ENCODE data around the gene NTM.

The NTM gene

DNA sequence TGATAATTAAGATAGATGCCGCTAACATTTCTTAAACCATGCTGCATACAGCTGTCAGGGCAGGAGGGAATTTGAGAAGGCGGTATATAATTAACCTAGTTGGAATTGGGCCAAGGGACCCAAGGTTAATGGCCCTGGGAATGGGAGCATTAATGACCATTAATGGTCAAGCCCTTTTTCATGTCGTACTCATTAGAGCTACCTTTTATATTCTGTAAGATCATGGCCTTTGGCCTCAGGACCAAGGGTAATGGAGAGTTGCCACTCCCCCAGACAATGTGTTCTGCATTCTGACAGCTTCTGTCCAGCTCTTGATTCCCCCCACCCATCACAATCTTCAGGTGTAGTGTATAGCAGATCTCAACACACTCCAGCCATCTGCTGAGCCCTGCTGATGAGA, 111.6 kb downstream of the NTM start:
- no peak for DNase-seq (ENCODE audit: low read depth)
- TF ChIP-seq CTCF (IDR thresholded peaks at IDR 0.05; ENCODE audit: insufficient read depth, low read depth, low read length, missing control alignments) = no peak
- H3K4me3 ChIP-seq (ENCODE audit: low read depth, low read length) = no peak overlapping the region

DNA sequence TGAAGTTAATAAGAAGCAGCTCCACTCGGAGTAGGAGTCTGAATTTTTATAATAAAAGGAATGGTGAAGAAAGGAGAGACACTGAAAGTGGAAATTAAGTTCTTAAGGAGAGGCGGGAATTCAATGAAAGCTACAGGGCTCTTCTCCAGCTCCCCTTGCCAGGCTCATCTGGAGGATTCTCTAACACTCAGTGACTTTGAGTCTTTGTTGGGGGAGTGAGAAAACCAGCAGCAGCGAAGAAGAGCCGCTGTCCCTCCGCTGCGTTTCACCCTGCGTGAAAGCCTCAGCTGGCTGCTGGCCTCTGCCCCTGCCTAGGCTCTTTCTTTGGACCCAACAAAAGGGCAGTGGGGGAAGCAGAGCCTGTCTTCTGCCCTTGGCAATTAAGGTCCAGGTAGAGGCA, 113.0 kb downstream of the NTM start:
- no peak overlapping the region for H3K4me3 ChIP-seq (ENCODE audit: low read depth, low read length)
- no peak for DNase-seq (ENCODE audit: low read depth)
- no peak for TF ChIP-seq CTCF (IDR thresholded peaks at IDR 0.05; ENCODE audit: insufficient read depth, low read depth, low read length, missing control alignments)

DNA sequence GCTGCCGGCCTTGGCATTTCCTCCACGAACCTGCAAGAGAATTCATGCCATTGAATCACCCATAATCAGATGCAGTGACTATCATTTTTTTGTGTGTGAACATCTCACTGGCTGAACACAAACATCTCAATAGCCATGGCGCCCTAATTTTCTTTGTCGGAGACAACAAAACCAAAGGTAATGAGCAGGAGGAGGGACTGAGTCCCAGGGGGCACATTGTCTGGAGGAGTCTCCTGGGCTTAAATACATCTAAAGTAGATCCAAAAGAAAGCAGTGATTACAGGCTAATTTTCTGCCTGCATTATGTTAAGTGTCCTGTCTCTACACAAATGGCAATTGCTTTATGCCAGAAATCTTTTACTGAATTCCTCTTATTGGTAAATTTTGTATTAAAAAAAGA, 113.5 kb downstream of the NTM start:
- DNase-seq (ENCODE audit: low read depth) = no peak
- TF ChIP-seq CTCF (IDR thresholded peaks at IDR 0.05; ENCODE audit: insufficient read depth, low read depth, low read length, missing control alignments) = no peak
- H3K4me3 ChIP-seq (ENCODE audit: low read depth, low read length) = no peak overlapping the region

- DNase-seq (ENCODE audit: low read depth) = no peak
- H3K4me3 ChIP-seq (ENCODE audit: low read depth, low read length) = no peak overlapping the region
- no peak for TF ChIP-seq CTCF (IDR thresholded peaks at IDR 0.05; ENCODE audit: insufficient read depth, low read depth, low read length, missing control alignments)
Measured at GRCh38 chr11:131486100-131486499, 115.7 kb downstream of the NTM start.

DNA sequence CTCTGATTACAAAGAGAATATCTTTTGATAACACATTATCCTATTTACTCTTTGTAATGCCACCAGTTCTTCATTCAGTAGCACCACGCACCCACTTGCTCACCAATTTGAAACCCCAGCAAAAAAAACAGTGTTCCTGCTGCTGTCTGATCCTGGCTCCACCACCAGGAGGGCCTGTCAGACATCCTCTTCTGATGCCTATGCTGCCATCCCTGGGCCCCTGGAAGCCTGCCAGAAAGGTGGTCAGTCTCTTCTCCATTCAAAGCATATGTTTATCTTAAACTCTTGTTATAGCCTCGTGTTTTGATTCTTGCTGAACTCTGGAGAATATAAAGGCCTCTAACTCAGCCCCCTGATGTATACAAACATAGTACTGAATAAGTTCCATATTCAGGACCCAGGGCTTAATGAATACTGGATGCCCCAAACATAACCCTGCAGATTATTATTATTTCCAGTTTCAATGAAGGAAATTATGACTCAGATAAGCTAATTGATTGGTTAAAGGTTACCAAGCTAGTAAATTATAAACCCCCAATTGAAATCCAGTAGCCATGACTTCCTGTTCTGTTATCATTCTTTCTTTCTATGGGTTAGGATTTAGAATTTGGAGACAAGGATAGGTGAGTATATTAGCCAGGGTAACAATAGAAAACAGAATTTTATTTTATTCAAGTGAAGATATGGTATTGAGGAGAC, 116.7 kb downstream of the NTM start:
- no peak overlapping the region for H3K4me3 ChIP-seq (ENCODE audit: low read depth, low read length)
- no peak for TF ChIP-seq CTCF (IDR thresholded peaks at IDR 0.05; ENCODE audit: insufficient read depth, low read depth, low read length, missing control alignments)
- no peak for DNase-seq (ENCODE audit: low read depth)

DNA sequence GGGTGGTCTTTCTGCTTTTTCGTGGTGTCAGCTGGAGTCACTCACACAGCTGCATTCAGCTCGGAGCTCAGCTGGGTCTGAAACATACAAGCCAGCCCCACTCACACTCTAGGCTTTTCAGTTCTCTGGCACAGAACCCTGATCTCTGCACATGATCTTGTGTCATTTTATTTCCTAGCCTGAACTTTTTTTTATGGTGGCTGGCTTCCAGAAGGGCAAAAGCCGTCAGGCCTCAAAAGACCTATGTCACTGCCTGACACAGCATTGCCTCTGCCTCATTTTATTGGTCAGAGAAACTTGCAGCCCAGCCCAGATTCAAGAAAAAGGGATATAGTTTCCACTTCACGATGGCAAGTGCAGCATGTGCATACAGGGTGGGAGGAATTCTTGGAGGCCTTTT, 117.8 kb downstream of the NTM start:
- H3K4me3 ChIP-seq (ENCODE audit: low read depth, low read length) = no peak overlapping the region
- no peak for TF ChIP-seq CTCF (IDR thresholded peaks at IDR 0.05; ENCODE audit: insufficient read depth, low read depth, low read length, missing control alignments)
- no peak for DNase-seq (ENCODE audit: low read depth)

- DNase-seq (ENCODE audit: low read depth) = no peak
- TF ChIP-seq CTCF (IDR thresholded peaks at IDR 0.05; ENCODE audit: insufficient read depth, low read depth, low read length, missing control alignments) = no peak
- no peak overlapping the region for H3K4me3 ChIP-seq (ENCODE audit: low read depth, low read length)
Measured at GRCh38 chr11:131491503-131491902, 121.1 kb downstream of the NTM start.

All from GM12865 (cell line).